Panc1 (cell line): Measurements from ENCODE around the gene NFIB.

Experiments
- CTCF ChIP-seq: fragments of 450-650 bp; IDR thresholded peaks from 2 replicates; pipeline ENCODE4 v1.5.1; 2017; ENCODE audit warnings: mild to moderate bottlenecking
- POLR2AphosphoS5 ChIP-seq: IDR thresholded peaks from 2 replicates; pipeline ENCODE4 v1.6.1; 2012; ENCODE audit warnings: mild to moderate bottlenecking, low read depth, low read length, moderate library complexity
- SIN3A ChIP-seq: IDR thresholded peaks from 2 replicates; pipeline ENCODE4 v1.6.1; 2012; ENCODE audit warnings: low read depth, mild to moderate bottlenecking, low read length, moderate library complexity, borderline replicate concordance; ENCODE audit not compliant: insufficient read depth
- TCF7L2 ChIP-seq: IDR thresholded peaks from 2 replicates; pipeline ENCODE4 v1.6.1; 2011; ENCODE audit warnings: mild to moderate bottlenecking, low read depth, low read length, inconsistent platforms
- TF ChIP-seq, protein P1 (sequence below), 2 experiments: IDR thresholded peaks; 2 replicates each; pipeline ENCODE4 v1.6.1; 2011 to 2012; ENCODE audit warnings: low read depth in 2 of 2, control low read depth in 1 of 2, low read length in 1 of 2, mild to moderate bottlenecking in 1 of 2, moderate library complexity in 1 of 2; ENCODE audit not compliant: insufficient read depth in 1 of 2

- no peak for TF ChIP-seq POLR2AphosphoS5
- no peak for TF ChIP-seq TCF7L2
- no peak for TF ChIP-seq CTCF
- no peak for TF ChIP-seq SIN3A
- TF ChIP-seq, protein P1, sequence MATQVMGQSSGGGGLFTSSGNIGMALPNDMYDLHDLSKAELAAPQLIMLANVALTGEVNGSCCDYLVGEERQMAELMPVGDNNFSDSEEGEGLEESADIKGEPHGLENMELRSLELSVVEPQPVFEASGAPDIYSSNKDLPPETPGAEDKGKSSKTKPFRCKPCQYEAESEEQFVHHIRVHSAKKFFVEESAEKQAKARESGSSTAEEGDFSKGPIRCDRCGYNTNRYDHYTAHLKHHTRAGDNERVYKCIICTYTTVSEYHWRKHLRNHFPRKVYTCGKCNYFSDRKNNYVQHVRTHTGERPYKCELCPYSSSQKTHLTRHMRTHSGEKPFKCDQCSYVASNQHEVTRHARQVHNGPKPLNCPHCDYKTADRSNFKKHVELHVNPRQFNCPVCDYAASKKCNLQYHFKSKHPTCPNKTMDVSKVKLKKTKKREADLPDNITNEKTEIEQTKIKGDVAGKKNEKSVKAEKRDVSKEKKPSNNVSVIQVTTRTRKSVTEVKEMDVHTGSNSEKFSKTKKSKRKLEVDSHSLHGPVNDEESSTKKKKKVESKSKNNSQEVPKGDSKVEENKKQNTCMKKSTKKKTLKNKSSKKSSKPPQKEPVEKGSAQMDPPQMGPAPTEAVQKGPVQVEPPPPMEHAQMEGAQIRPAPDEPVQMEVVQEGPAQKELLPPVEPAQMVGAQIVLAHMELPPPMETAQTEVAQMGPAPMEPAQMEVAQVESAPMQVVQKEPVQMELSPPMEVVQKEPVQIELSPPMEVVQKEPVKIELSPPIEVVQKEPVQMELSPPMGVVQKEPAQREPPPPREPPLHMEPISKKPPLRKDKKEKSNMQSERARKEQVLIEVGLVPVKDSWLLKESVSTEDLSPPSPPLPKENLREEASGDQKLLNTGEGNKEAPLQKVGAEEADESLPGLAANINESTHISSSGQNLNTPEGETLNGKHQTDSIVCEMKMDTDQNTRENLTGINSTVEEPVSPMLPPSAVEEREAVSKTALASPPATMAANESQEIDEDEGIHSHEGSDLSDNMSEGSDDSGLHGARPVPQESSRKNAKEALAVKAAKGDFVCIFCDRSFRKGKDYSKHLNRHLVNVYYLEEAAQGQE (IDR thresholded peaks at IDR 0.05; ENCODE audit: insufficient read depth in 1 of 2, low read depth in 2 of 2, low read length in 1 of 2): no peak
Measured at GRCh38 chr9:14170973-14171596, 142.9 kb downstream of the NFIB start.
